WTC11 (cell line): ENCODE measurements around the gene SLC24A4. TPM values are rescaled to one million over a fixed set of nuclear protein-coding genes. Genes with fewer than 3 reads are reported as not detected.

Experiments used
- ATAC-seq: fragments of 200-7000 bp; cut with Tn5 transposase; 2 replicates; pipeline ENCODE4 v1.10.0; 2021; ENCODE audit warnings: mild to moderate bottlenecking, moderate library complexity
- CTCF ChIA-PET: fragments of 300-600 bp; sonication (Branson Sonifier 250); formaldehyde crosslinking; loops from one replicate; lab custom pipeline; 2021; ENCODE audit warnings: antibody characterized with exemption; lab: Charles Lee
- POLR2A ChIA-PET: fragments of 350-600 bp; sonication (Branson Sonifier 250); formaldehyde crosslinking; loops from one replicate; lab custom pipeline; 2021; ENCODE audit warnings: antibody characterized with exemption; lab: Charles Lee
- DNase-seq: peaks from one replicate; pipeline ENCODE4 v3.0.0; 2021; ENCODE audit warnings: low spot score
- H3K27ac Mint-ChIP-seq: 2 replicates; pipeline ENCODE4 v1.8.0; 2021; ENCODE audit warnings: mixed read lengths
- H3K27me3 Mint-ChIP-seq: 2 replicates; pipeline ENCODE4 v1.8.0; 2021; ENCODE audit warnings: low read depth, mild to moderate bottlenecking, moderate library complexity, mixed read lengths
- H3K36me3 Mint-ChIP-seq: 2 replicates; pipeline ENCODE4 v1.8.0; 2021; ENCODE audit warnings: mixed read lengths
- H3K4me1 Mint-ChIP-seq: 2 replicates; pipeline ENCODE4 v1.8.0; 2022; ENCODE audit warnings: mixed read lengths
- H3K4me3 Mint-ChIP-seq: 2 replicates; pipeline ENCODE4 v1.8.0; 2021; ENCODE audit warnings: mild to moderate bottlenecking, moderate library complexity, mixed read lengths
- H3K9me3 Mint-ChIP-seq: 2 replicates; pipeline ENCODE4 v1.8.0; 2021; ENCODE audit warnings: mixed read lengths
- AFF4 ChIP-seq: sonication (generic); formaldehyde crosslinking; IDR thresholded peaks from 2 replicates; pipeline ENCODE4 v1.8.1; 2023; ENCODE audit warnings: mild to moderate bottlenecking, missing genetic modification reagents, borderline replicate concordance
- ATF6 ChIP-seq: sonication (generic); formaldehyde crosslinking; IDR thresholded peaks from 2 replicates; pipeline ENCODE4 v1.8.1; 2023; ENCODE audit warnings: mild to moderate bottlenecking, missing genetic modification reagents
- CDX4 ChIP-seq: fragments of 250-450 bp; sonication (Bioruptor Pico); IDR thresholded peaks from 2 replicates; pipeline ENCODE4 v1.9.0; 2021; ENCODE audit warnings: moderate library complexity, mild to moderate bottlenecking, inconsistent platforms, borderline replicate concordance
- CREB1 ChIP-seq: sonication (generic); formaldehyde crosslinking; IDR thresholded peaks from 2 replicates; pipeline ENCODE4 v1.8.0; 2023; ENCODE audit warnings: mild to moderate bottlenecking, missing genetic modification reagents
- CREM ChIP-seq: sonication (generic); formaldehyde crosslinking; IDR thresholded peaks from 2 replicates; pipeline ENCODE4 v1.8.1; 2022; ENCODE audit warnings: mild to moderate bottlenecking, missing genetic modification reagents, moderate library complexity
- ELF4 ChIP-seq: sonication (generic); formaldehyde crosslinking; IDR thresholded peaks from 2 replicates; pipeline ENCODE4 v1.8.1; 2022; ENCODE audit warnings: low read depth, mild to moderate bottlenecking, moderate library complexity, missing genetic modification reagents
- ESRRA ChIP-seq: sonication (generic); formaldehyde crosslinking; IDR thresholded peaks from 2 replicates; pipeline ENCODE4 v1.8.1; 2022; ENCODE audit warnings: mild to moderate bottlenecking, missing genetic modification reagents, borderline replicate concordance
- IRF1 ChIP-seq: sonication (generic); formaldehyde crosslinking; IDR thresholded peaks from 2 replicates; pipeline ENCODE4 v1.8.0; 2023; ENCODE audit warnings: missing genetic modification reagents
- JUN ChIP-seq: sonication (generic); formaldehyde crosslinking; IDR thresholded peaks from 2 replicates; pipeline ENCODE4 v1.8.0; 2023; ENCODE audit warnings: mild to moderate bottlenecking, missing genetic modification reagents
- MYBL2 ChIP-seq: sonication (generic); formaldehyde crosslinking; IDR thresholded peaks from 2 replicates; pipeline ENCODE4 v1.8.1; 2023; ENCODE audit warnings: mild to moderate bottlenecking, moderate library complexity, missing genetic modification reagents
- PRDM15 ChIP-seq: sonication (generic); formaldehyde crosslinking; IDR thresholded peaks from 2 replicates; pipeline ENCODE4 v1.8.0; 2022; ENCODE audit warnings: missing genetic modification reagents
- PREB ChIP-seq: sonication (generic); formaldehyde crosslinking; IDR thresholded peaks from 2 replicates; pipeline ENCODE4 v1.8.1; 2022; ENCODE audit warnings: mild to moderate bottlenecking, missing genetic modification reagents, moderate library complexity, borderline replicate concordance
- TEAD1 ChIP-seq: sonication (generic); formaldehyde crosslinking; IDR thresholded peaks from 2 replicates; pipeline ENCODE4 v1.8.0; 2022; ENCODE audit warnings: mild to moderate bottlenecking, missing genetic modification reagents
- ZBTB21 ChIP-seq: sonication (generic); formaldehyde crosslinking; IDR thresholded peaks from 2 replicates; pipeline ENCODE4 v1.8.1; 2023; ENCODE audit warnings: mild to moderate bottlenecking, missing genetic modification reagents, borderline replicate concordance
- ZNF121 ChIP-seq: sonication (generic); formaldehyde crosslinking; IDR thresholded peaks from 2 replicates; pipeline ENCODE4 v1.8.0; 2023; ENCODE audit warnings: missing genetic modification reagents
- ZNF263 ChIP-seq: sonication (generic); formaldehyde crosslinking; IDR thresholded peaks from 2 replicates; pipeline ENCODE4 v1.8.1; 2022; ENCODE audit warnings: low read depth, mild to moderate bottlenecking, moderate library complexity, missing genetic modification reagents
- ZNF671 ChIP-seq: fragments of 250-450 bp; sonication (Bioruptor Pico); IDR thresholded peaks from 2 replicates; pipeline ENCODE4 v1.8.0; 2021; ENCODE audit warnings: mild to moderate bottlenecking
- total RNA-seq: library from RNA; stranded (reverse); gene quantifications from 3 replicates; pipeline ENCODE4 v1.2.3, GENCODE V29; 2021

Gene SLC24A4
- total RNA-seq, 1 experiment from 2014 or later = 0.90 TPM

GRCh38 chr14:92502541-92503286, 179.7 kb downstream of the SLC24A4 start:
- CTCF ChIA-PET = no interaction called here
- DNase-seq = no peak
- POLR2A ChIA-PET = no interaction called here
- TF ChIP-seq ZNF121 (CRISPR knock-in tag) (no peak), CDX4 (no peak), ELF4 (CRISPR knock-in tag) (no peak), AFF4 (CRISPR knock-in tag) (no peak), ZBTB21 (CRISPR knock-in tag) (no peak), CREM (no peak), ZNF263 (CRISPR knock-in tag) (no peak), ATF6 (CRISPR knock-in tag) (no peak)
- TF ChIP-seq, all 79 proteins: peak for 0
- H3K4me3 Mint-ChIP-seq = no peak overlapping the region
- no peaks in the 10 kb centered on the region for H3K36me3 Mint-ChIP-seq
- H3K27me3 Mint-ChIP-seq = no peaks in the 10 kb centered on the region
- no peaks in the 10 kb centered on the region for H3K9me3 Mint-ChIP-seq
- no peak for ATAC-seq
- H3K27ac Mint-ChIP-seq = no peak overlapping the region
- H3K4me1 Mint-ChIP-seq = peaks cover 17% of the 10 kb centered on the region

GRCh38 chr14:92503756-92504491, 181.0 kb downstream of the SLC24A4 start:
- ChIA-PET POLR2A (no interaction called here), CTCF (interaction anchor here (0.6 kb wide), 2 partner anchors 23 to 468 kb away, joined by 3 read pairs; no protein-coding TSS in a partner anchor)
- ATAC-seq (no peak), DNase-seq (no peak)
- Mint-ChIP-seq H3K9me3 (no peaks in the 10 kb centered on the region), H3K27me3 (no peaks in the 10 kb centered on the region), H3K4me3 (no peak overlapping the region), H3K4me1 (peaks cover 13% of the 10 kb centered on the region), H3K27ac (no peak overlapping the region), H3K36me3 (no peaks in the 10 kb centered on the region)
- TF ChIP-seq IRF1 (CRISPR knock-in tag) = no peak
- TF ChIP-seq CREB1 (CRISPR knock-in tag) = no peak

- ChIA-PET POLR2A (no interaction called here), CTCF (interaction anchor here (0.9 to 1.0 kb wide), 2 partner anchors 108 to 181 kb away, joined by 3 read pairs; no protein-coding TSS in a partner anchor)
- Mint-ChIP-seq H3K4me3 (no peak overlapping the region), H3K27me3 (no peaks in the 10 kb centered on the region), H3K4me1 (peaks cover 9% of the 10 kb centered on the region), H3K9me3 (no peaks in the 10 kb centered on the region), H3K36me3 (no peaks in the 10 kb centered on the region), H3K27ac (no peak overlapping the region)
- ATAC-seq = no peak
- no peak for DNase-seq
- TF ChIP-seq JUN = no peak
- no peak for TF ChIP-seq MYBL2 (CRISPR knock-in tag)
- TF ChIP-seq ZNF671 = no peak
- no peak for TF ChIP-seq TEAD1 (CRISPR knock-in tag)
- no peak for TF ChIP-seq PREB (CRISPR knock-in tag)
- TF ChIP-seq PRDM15 (CRISPR knock-in tag) = no peak
- no peak for TF ChIP-seq ESRRA (CRISPR knock-in tag)
Observed at GRCh38 chr14:92505826-92506225, 182.9 kb downstream of the SLC24A4 start.
